ENCODE data around the gene SLC9C1. TPM values are rescaled to one million over a fixed set of nuclear protein-coding genes. Genes with fewer than 3 reads are reported as not detected.
A peak's percentile ranks its signal among the peaks of the same experiment; 100 is the strongest.

SLC9C1 gene
- polyA plus RNA-seq, 1 donor from 2014 or later = not detected

GRCh38 chr3:112123548-112123947, 170.5 kb downstream of the SLC9C1 start:
- H3K27me3 Mint-ChIP-seq = no peaks in the 10 kb centered on the region
- peak overlapping the region in 2 of 4 donors; percentile 34 to 41 for H3K4me3 Mint-ChIP-seq
- H3K27ac Mint-ChIP-seq = no peak overlapping the region
- peaks cover 52 to 64% (median 54%) of the 10 kb centered on the region in 3 donors for H3K4me1 Mint-ChIP-seq
- no peaks in the 10 kb centered on the region for H3K9me3 Mint-ChIP-seq
- H3K36me3 Mint-ChIP-seq = peaks cover 8% of the 10 kb centered on the region

- Mint-ChIP-seq H3K36me3 (peaks cover 8% of the 10 kb centered on the region), H3K9me3 (no peaks in the 10 kb centered on the region), H3K27me3 (no peaks in the 10 kb centered on the region), H3K27ac (no peak overlapping the region), H3K4me1 (peaks cover 52 to 64% (median 55%) of the 10 kb centered on the region in 3 donors), H3K4me3 (no peak overlapping the region)
Observed at GRCh38 chr3:112122870-112123269, 171.1 kb downstream of the SLC9C1 start.

GRCh38 chr3:112121577-112122547, 172.2 kb downstream of the SLC9C1 start:
- H3K4me1 Mint-ChIP-seq = peaks cover 54 to 63% (median 56%) of the 10 kb centered on the region in 3 donors
- H3K4me3 Mint-ChIP-seq = peak overlapping the region in 2 of 4 donors; percentile 29
- H3K27me3 Mint-ChIP-seq = no peaks in the 10 kb centered on the region
- peaks cover 8% of the 10 kb centered on the region for H3K36me3 Mint-ChIP-seq
- peak overlapping the region in 1 of 3 donors; percentile 59 for H3K27ac Mint-ChIP-seq
- no peaks in the 10 kb centered on the region for H3K9me3 Mint-ChIP-seq

GRCh38 chr3:112119962-112120836, 173.8 kb downstream of the SLC9C1 start:
- Mint-ChIP-seq H3K27ac (peak overlapping the region; percentile 60 to 89 (median 87)), H3K4me3 (peak overlapping the region; percentile 40 to 89 (median 70)), H3K36me3 (peaks cover 8% of the 10 kb centered on the region), H3K9me3 (no peaks in the 10 kb centered on the region), H3K27me3 (no peaks in the 10 kb centered on the region), H3K4me1 (peaks cover 57 to 61% (median 60%) of the 10 kb centered on the region in 3 donors)

- Mint-ChIP-seq H3K27ac (peak overlapping the region; percentile 60 to 91 (median 89)), H3K4me1 (peaks cover 63 to 73% (median 69%) of the 10 kb centered on the region in 3 donors), H3K4me3 (peak overlapping the region in 3 of 4 donors; percentile 65 to 88 (median 76)), H3K27me3 (no peaks in the 10 kb centered on the region), H3K36me3 (peaks cover 3% of the 10 kb centered on the region), H3K9me3 (no peaks in the 10 kb centered on the region)
Observed at GRCh38 chr3:112117841-112118571, 176.0 kb downstream of the SLC9C1 start.

GRCh38 chr3:112117415-112117814, 176.6 kb downstream of the SLC9C1 start:
- Mint-ChIP-seq H3K4me1 (peaks cover 64 to 73% (median 68%) of the 10 kb centered on the region in 3 donors), H3K27ac (peak overlapping the region; percentile 60 to 91 (median 89)), H3K4me3 (peak overlapping the region in 3 of 4 donors; percentile 76 to 88 (median 84))

GRCh38 chr3:112116748-112117186, 177.2 kb downstream of the SLC9C1 start:
- Mint-ChIP-seq H3K36me3 (no peaks in the 10 kb centered on the region), H3K27me3 (no peaks in the 10 kb centered on the region), H3K9me3 (no peaks in the 10 kb centered on the region), H3K27ac (peak overlapping the region in 2 of 3 donors; percentile 13 to 28), H3K4me3 (peak overlapping the region; percentile 21 to 85 (median 74)), H3K4me1 (peaks cover 61 to 71% (median 67%) of the 10 kb centered on the region in 3 donors)

More at GRCh38 chr3:112117415-112117814, 176.6 kb downstream of the SLC9C1 start:
- H3K36me3 Mint-ChIP-seq = no peaks in the 10 kb centered on the region
- no peaks in the 10 kb centered on the region for H3K9me3 Mint-ChIP-seq
- no peaks in the 10 kb centered on the region for H3K27me3 Mint-ChIP-seq

GRCh38 chr3:112115806-112116383, 178.1 kb downstream of the SLC9C1 start:
- Mint-ChIP-seq H3K27ac (peak overlapping the region in 2 of 3 donors; percentile 49 to 94), H3K9me3 (no peaks in the 10 kb centered on the region), H3K27me3 (no peaks in the 10 kb centered on the region), H3K4me1 (peaks cover 55 to 66% (median 65%) of the 10 kb centered on the region in 3 donors), H3K4me3 (peak overlapping the region in 3 of 4 donors; percentile 8 to 85 (median 84)), H3K36me3 (no peaks in the 10 kb centered on the region)

GRCh38 chr3:112115161-112115739, 178.8 kb downstream of the SLC9C1 start:
- no peaks in the 10 kb centered on the region for H3K9me3 Mint-ChIP-seq
- no peaks in the 10 kb centered on the region for H3K27me3 Mint-ChIP-seq
- H3K36me3 Mint-ChIP-seq = no peaks in the 10 kb centered on the region
- peaks cover 51 to 62% (median 61%) of the 10 kb centered on the region in 3 donors for H3K4me1 Mint-ChIP-seq
- H3K4me3 Mint-ChIP-seq = peak overlapping the region in 2 of 4 donors; percentile 23 to 84
- peak overlapping the region in 2 of 3 donors; percentile 49 to 94 for H3K27ac Mint-ChIP-seq

GRCh38 chr3:112114576-112115160, 179.3 kb downstream of the SLC9C1 start:
- H3K27me3 Mint-ChIP-seq = no peaks in the 10 kb centered on the region

GRCh38 chr3:112111785-112112402, 182.1 kb downstream of the SLC9C1 start:
- Mint-ChIP-seq H3K4me1 (peaks cover 22 to 31% (median 31%) of the 10 kb centered on the region in 3 donors), H3K4me3 (no peak overlapping the region)

More at GRCh38 chr3:112114576-112115160, 179.3 kb downstream of the SLC9C1 start:
- peak overlapping the region in 1 of 4 donors; percentile 84 for H3K4me3 Mint-ChIP-seq
- H3K9me3 Mint-ChIP-seq = no peaks in the 10 kb centered on the region
- no peaks in the 10 kb centered on the region for H3K36me3 Mint-ChIP-seq
- peak overlapping the region; percentile 49 to 94 (median 89) for H3K27ac Mint-ChIP-seq
- peaks cover 45 to 56% (median 55%) of the 10 kb centered on the region in 3 donors for H3K4me1 Mint-ChIP-seq

GRCh38 chr3:112109322-112109721, 184.7 kb downstream of the SLC9C1 start:
- Mint-ChIP-seq H3K9me3 (no peaks in the 10 kb centered on the region), H3K27me3 (peaks cover 1% of the 10 kb centered on the region), H3K27ac (no peak overlapping the region), H3K36me3 (no peaks in the 10 kb centered on the region), H3K4me3 (no peak overlapping the region), H3K4me1 (peaks cover 15 to 17% (median 16%) of the 10 kb centered on the region in 3 donors)

More at GRCh38 chr3:112111785-112112402, 182.1 kb downstream of the SLC9C1 start:
- Mint-ChIP-seq H3K27me3 (peaks cover 1% of the 10 kb centered on the region), H3K36me3 (no peaks in the 10 kb centered on the region), H3K27ac (peak overlapping the region; percentile 1 to 84 (median 64)), H3K9me3 (no peaks in the 10 kb centered on the region)

Measured in IgD-negative memory B cell (primary cell).